A204.1 (cell line): ENCODE data around the gene FOXJ1.

ENCODE experiments used
- FAIRE-seq: peaks from 2 replicates; lab custom pipeline; 2012; peaks lifted over from hg19 to GRCh38; lab: Jason Lieb, UNC

FOXJ1 gene

GRCh38 chr17:76140661-76141211, 309 bp downstream of the FOXJ1 start:
- no peak for FAIRE-seq

- no peak for FAIRE-seq
These were observed 1.0 kb downstream of the FOXJ1 start for GRCh38 chr17:76139801-76140660.

- no peak for FAIRE-seq
These were observed 1.9 kb downstream of the FOXJ1 start for GRCh38 chr17:76138896-76139752.

- no peak for FAIRE-seq
These were observed 2.7 kb downstream of the FOXJ1 start for GRCh38 chr17:76138234-76138895.

GRCh38 chr17:76137351-76138233, 3.5 kb downstream of the FOXJ1 start:
- no peak for FAIRE-seq

GRCh38 chr17:76137001-76137350, 4.1 kb downstream of the FOXJ1 start:
- no peak for FAIRE-seq

GRCh38 chr17:76136276-76137000, 4.6 kb downstream of the FOXJ1 start:
- FAIRE-seq: no peak

- FAIRE-seq: no peak
These were observed 5.2 kb downstream of the FOXJ1 start for GRCh38 chr17:76135810-76136188.

GRCh38 chr17:76134911-76135809, 5.9 kb downstream of the FOXJ1 start:
- no peak for FAIRE-seq

- no peak for FAIRE-seq
These were observed 8.3 kb downstream of the FOXJ1 start for GRCh38 chr17:76132574-76133338.

GRCh38 chr17:76131692-76132573, 9.1 kb downstream of the FOXJ1 start:
- no peak for FAIRE-seq

- no peak for FAIRE-seq
These were observed 9.9 kb downstream of the FOXJ1 start for GRCh38 chr17:76131051-76131691.

- no peak for FAIRE-seq
These were observed 10.6 kb downstream of the FOXJ1 start for GRCh38 chr17:76130473-76130872.

- FAIRE-seq: no peak
These were observed 15.1 kb downstream of the FOXJ1 start for GRCh38 chr17:76125922-76126321.

GRCh38 chr17:76125391-76125675, 15.7 kb downstream of the FOXJ1 start:
- no peak for FAIRE-seq

GRCh38 chr17:76124582-76125390, 16.3 kb downstream of the FOXJ1 start:
- no peak for FAIRE-seq
